Measurements from ENCODE around the gene TMSB10. TPM values are rescaled to one million over a fixed set of nuclear protein-coding genes. Genes with fewer than 3 reads are reported as not detected.
A peak's percentile ranks its signal among the peaks of the same experiment; 100 is the strongest.

Gene TMSB10
- polyA plus RNA-seq, 1 donor (not counting 4 experiments of a cell fraction or from before 2014, with no cell fraction given), result 3,595 TPM

- DNase-seq (ENCODE audit: low read depth, low spot score) (no peak), FAIRE-seq (no peak)
- H3K36me3 ChIP-seq (ENCODE audit: control insufficient read depth in 2 of 2, extremely low read depth in 1 of 2, insufficient read depth in 2 of 2, low read length in 2 of 2), result no peaks in the 10 kb centered on the region
- no peaks in the 10 kb centered on the region for H4K20me1 ChIP-seq (ENCODE audit: control insufficient read depth, extremely low read depth, insufficient read depth, low read length)
- H3K4me3 ChIP-seq (ENCODE audit: control insufficient read depth in 2 of 3, extremely low read depth in 1 of 3, insufficient read depth in 2 of 3, low read depth in 1 of 3, low read length in 3 of 3), result no peak overlapping the region
- no peak for TF ChIP-seq CTCF (optimal IDR thresholded peaks at IDR 0.05 in 1 of 3, IDR thresholded peaks at IDR 0.05 in 1 of 3, conservative IDR thresholded peaks at IDR 0.05 in 1 of 3; ENCODE audit: extremely low read depth in 1 of 3, insufficient read depth in 2 of 3, low read length in 3 of 3)
- H3K9ac ChIP-seq (ENCODE audit: control insufficient read depth, extremely low read depth, insufficient read depth, low read length), result no peak overlapping the region
- no peaks in the 10 kb centered on the region for H3K9me3 ChIP-seq (ENCODE audit: control insufficient read depth, low read depth, low read length)
- H3K4me2 ChIP-seq (ENCODE audit: control insufficient read depth, extremely low read depth, insufficient read depth, low read depth, low read length), result no peak overlapping the region
- peaks cover 5% of the 10 kb centered on the region for H3K27me3 ChIP-seq (ENCODE audit: control insufficient read depth, extremely low read depth, insufficient read depth, low read length)
- no peaks in the 10 kb centered on the region for H3K4me1 ChIP-seq (ENCODE audit: control insufficient read depth, extremely low read depth, insufficient read depth, low read length)
- H3K79me2 ChIP-seq (ENCODE audit: control insufficient read depth, insufficient read depth, low read length), result no peaks in the 10 kb centered on the region
- H3K27ac ChIP-seq (ENCODE audit: control insufficient read depth, insufficient read depth, low read length), result no peak overlapping the region
- no peaks in the 10 kb centered on the region for H3K9me1 ChIP-seq (ENCODE audit: control insufficient read depth, extremely low read depth, insufficient read depth, low read length)
- dilution Hi-C loops (cut with MboI; ENCODE audit: extremely low pct_ligation_motif_present, low sequenced_read_pairs), result no loop called here
- H2AFZ ChIP-seq (ENCODE audit: control insufficient read depth, low read length), result no peak overlapping the region
Measured at GRCh38 chr2:84856787-84857186, 48.7 kb upstream of the TMSB10 start.

GRCh38 chr2:84857566-84857965 is 47.9 kb upstream of the TMSB10 start:
- H3K36me3 ChIP-seq (ENCODE audit: control insufficient read depth in 2 of 2, extremely low read depth in 1 of 2, insufficient read depth in 2 of 2, low read length in 2 of 2), result no peaks in the 10 kb centered on the region
- no peaks in the 10 kb centered on the region for H3K9me3 ChIP-seq (ENCODE audit: control insufficient read depth, low read depth, low read length)
- H2AFZ ChIP-seq (ENCODE audit: control insufficient read depth, low read length), result no peak overlapping the region
- H3K27ac ChIP-seq (ENCODE audit: control insufficient read depth, insufficient read depth, low read length), result no peak overlapping the region
- no peak for FAIRE-seq
- DNase-seq (ENCODE audit: low read depth, low spot score), result no peak
- peaks cover 8% of the 10 kb centered on the region for H3K27me3 ChIP-seq (ENCODE audit: control insufficient read depth, extremely low read depth, insufficient read depth, low read length)
- H3K4me2 ChIP-seq (ENCODE audit: control insufficient read depth, extremely low read depth, insufficient read depth, low read depth, low read length), result no peak overlapping the region
- no peaks in the 10 kb centered on the region for H3K9me1 ChIP-seq (ENCODE audit: control insufficient read depth, extremely low read depth, insufficient read depth, low read length)
- H3K79me2 ChIP-seq (ENCODE audit: control insufficient read depth, insufficient read depth, low read length), result no peaks in the 10 kb centered on the region
- H3K9ac ChIP-seq (ENCODE audit: control insufficient read depth, extremely low read depth, insufficient read depth, low read length), result no peak overlapping the region
- no peak for TF ChIP-seq EZH2 (IDR thresholded peaks at IDR 0.05; ENCODE audit: low read length)
- dilution Hi-C loops (cut with MboI; ENCODE audit: extremely low pct_ligation_motif_present, low sequenced_read_pairs), result no loop called here
- H3K4me1 ChIP-seq (ENCODE audit: control insufficient read depth, extremely low read depth, insufficient read depth, low read length), result no peaks in the 10 kb centered on the region
- H3K4me3 ChIP-seq (ENCODE audit: control insufficient read depth in 2 of 3, extremely low read depth in 1 of 3, insufficient read depth in 2 of 3, low read depth in 1 of 3, low read length in 3 of 3), result no peak overlapping the region
- H4K20me1 ChIP-seq (ENCODE audit: control insufficient read depth, extremely low read depth, insufficient read depth, low read length), result no peaks in the 10 kb centered on the region

GRCh38 chr2:84858123-84858522 is 47.3 kb upstream of the TMSB10 start:
- H4K20me1 ChIP-seq (ENCODE audit: control insufficient read depth, extremely low read depth, insufficient read depth, low read length), result no peaks in the 10 kb centered on the region

More at GRCh38 chr2:84858123-84858522, 47.3 kb upstream of the TMSB10 start:
- Histone ChIP-seq H3K4me1 (ENCODE audit: control insufficient read depth, extremely low read depth, insufficient read depth, low read length) (no peaks in the 10 kb centered on the region), H3K9ac (ENCODE audit: control insufficient read depth, extremely low read depth, insufficient read depth, low read length) (no peak overlapping the region), H3K4me2 (ENCODE audit: control insufficient read depth, extremely low read depth, insufficient read depth, low read depth, low read length) (no peak overlapping the region), H3K27me3 (ENCODE audit: control insufficient read depth, extremely low read depth, insufficient read depth, low read length) (peaks cover 8% of the 10 kb centered on the region), H3K4me3 (ENCODE audit: control insufficient read depth in 2 of 3, extremely low read depth in 1 of 3, insufficient read depth in 2 of 3, low read depth in 1 of 3, low read length in 3 of 3) (no peak overlapping the region), H2AFZ (ENCODE audit: control insufficient read depth, low read length) (no peak overlapping the region), H3K9me3 (ENCODE audit: control insufficient read depth, low read depth, low read length) (no peaks in the 10 kb centered on the region), H3K9me1 (ENCODE audit: control insufficient read depth, extremely low read depth, insufficient read depth, low read length) (no peaks in the 10 kb centered on the region), H3K36me3 (ENCODE audit: control insufficient read depth in 2 of 2, extremely low read depth in 1 of 2, insufficient read depth in 2 of 2, low read length in 2 of 2) (no peaks in the 10 kb centered on the region), H3K27ac (ENCODE audit: control insufficient read depth, insufficient read depth, low read length) (no peak overlapping the region), H3K79me2 (ENCODE audit: control insufficient read depth, insufficient read depth, low read length) (no peaks in the 10 kb centered on the region)
- TF ChIP-seq CTCF (optimal IDR thresholded peaks at IDR 0.05 in 1 of 3, IDR thresholded peaks at IDR 0.05 in 1 of 3, conservative IDR thresholded peaks at IDR 0.05 in 1 of 3; ENCODE audit: extremely low read depth in 1 of 3, insufficient read depth in 2 of 3, low read length in 3 of 3), result peak in 1 of 3 experiments; percentile 38
- no peak for TF ChIP-seq EZH2 (IDR thresholded peaks at IDR 0.05; ENCODE audit: low read length)
- dilution Hi-C loops (cut with MboI; ENCODE audit: extremely low pct_ligation_motif_present, low sequenced_read_pairs), result no loop called here
- FAIRE-seq, result no peak
- DNase-seq (ENCODE audit: low read depth, low spot score), result no peak

All from keratinocyte (primary cell).